Neuronal stem cell (in vitro differentiated cells): ENCODE measurements around the gene CLEC16A.

Experiments
- DNase-seq: peaks from one replicate; pipeline ENCODE4 v3.0.0-alpha.2; 2013; ENCODE audit warnings: low spot score
- H2AFZ ChIP-seq: one replicate; pipeline ENCODE4 v1.6.1; 2013; ENCODE audit warnings: mild to moderate bottlenecking, low read length, inconsistent platforms
- H2AK5ac ChIP-seq: 2 replicates; pipeline ENCODE4 v1.6.1; 2013; ENCODE audit warnings: low read depth, mild to moderate bottlenecking, inconsistent platforms, low read length, moderate library complexity, mixed read lengths
- H2BK120ac ChIP-seq: 2 replicates; pipeline ENCODE4 v1.6.1; 2013; ENCODE audit warnings: low read depth, mild to moderate bottlenecking, inconsistent platforms, low read length, moderate library complexity, mixed read lengths
- H2BK12ac ChIP-seq: one replicate; pipeline ENCODE4 v1.6.1; 2013; ENCODE audit warnings: low read length, inconsistent platforms
- H2BK15ac ChIP-seq: 2 replicates; pipeline ENCODE4 v1.6.1; 2013; ENCODE audit warnings: mild to moderate bottlenecking, low read length, inconsistent platforms, mixed read lengths
- H2BK5ac ChIP-seq: one replicate; pipeline ENCODE4 v1.6.1; 2013; ENCODE audit warnings: inconsistent platforms, mild to moderate bottlenecking, low read length, moderate library complexity
- H3K14ac ChIP-seq: one replicate; pipeline ENCODE4 v1.6.1; 2013; ENCODE audit warnings: low read length, inconsistent platforms
- H3K18ac ChIP-seq: 2 replicates; pipeline ENCODE4 v1.6.1; 2013; ENCODE audit warnings: low read length, inconsistent platforms
- H3K23ac ChIP-seq: 2 replicates; pipeline ENCODE4 v1.6.1; 2013; ENCODE audit warnings: low read depth, mild to moderate bottlenecking, mixed read lengths, low read length, inconsistent platforms; ENCODE audit not compliant: poor library complexity
- H3K27ac ChIP-seq: replicated peaks from 3 replicates; pipeline ENCODE4 v1.5.1; 2013; ENCODE audit warnings: low read length, inconsistent platforms
- H3K27me3 ChIP-seq, 3 experiments: 2 replicates each; pipeline ENCODE4 v1.6.1; 2013; ENCODE audit warnings: low read length in 3 of 3, mild to moderate bottlenecking in 2 of 3, inconsistent platforms in 1 of 3, low read depth in 1 of 3, mixed read lengths in 1 of 3, moderate library complexity in 1 of 3; ENCODE audit not compliant: control insufficient read depth in 3 of 3, insufficient read depth in 3 of 3
- H3K36me3 ChIP-seq, 2 donors: replicated peaks in 1 of 2; 2 replicates each; pipeline ENCODE4 v1.6.1; 2013; ENCODE audit warnings: low read length in 2 of 2; ENCODE audit not compliant: control insufficient read depth in 2 of 2, insufficient read depth in 2 of 2
- H3K4ac ChIP-seq: 2 replicates; pipeline ENCODE4 v1.6.1; 2013; ENCODE audit warnings: inconsistent platforms, mild to moderate bottlenecking, low read length, moderate library complexity
- H3K4me1 ChIP-seq, 2 donors: 1 replicate in 1 of 2; 2 replicates in 1 of 2; pipeline ENCODE4 v1.6.1; 2013; ENCODE audit warnings: low read length in 2 of 2, low read depth in 1 of 2; ENCODE audit not compliant: control insufficient read depth in 2 of 2, insufficient read depth in 1 of 2
- H3K4me2 ChIP-seq: one replicate; pipeline ENCODE4 v1.6.1; 2013; ENCODE audit warnings: mild to moderate bottlenecking, low read length, inconsistent platforms; ENCODE audit not compliant: insufficient read depth, poor library complexity, severe bottlenecking
- H3K4me3 ChIP-seq, 2 donors: 2 replicates each; pipeline ENCODE4 v1.5.1; 2013; ENCODE audit warnings: low read length in 2 of 2, mild to moderate bottlenecking in 2 of 2, inconsistent platforms in 1 of 2, moderate library complexity in 1 of 2
- H3K79me1 ChIP-seq: one replicate; pipeline ENCODE4 v1.6.1; 2013; ENCODE audit warnings: low read depth, mild to moderate bottlenecking, inconsistent platforms, low read length, moderate library complexity
- H3K9ac ChIP-seq: one replicate; pipeline ENCODE4 v1.6.1; 2013; ENCODE audit warnings: mild to moderate bottlenecking, low read depth, low read length, inconsistent platforms; ENCODE audit not compliant: poor library complexity
- H3K9me3 ChIP-seq, 2 donors: replicated peaks in 1 of 2; 2 replicates each; pipeline versions ENCODE3 to v1.6.1; 2013; ENCODE audit warnings: low read length in 2 of 2, mild to moderate bottlenecking in 2 of 2, inconsistent platforms in 1 of 2, low read depth in 1 of 2, mixed read lengths in 1 of 2, moderate library complexity in 1 of 2; ENCODE audit not compliant: control insufficient read depth in 2 of 2, insufficient read depth in 1 of 2
- H4K8ac ChIP-seq: one replicate; pipeline ENCODE4 v1.6.1; 2013; ENCODE audit warnings: low read depth, mild to moderate bottlenecking, inconsistent platforms, low read length, moderate library complexity
- H4K91ac ChIP-seq: one replicate; pipeline ENCODE4 v1.6.1; 2013; ENCODE audit warnings: low read length, low read depth, mild to moderate bottlenecking, inconsistent platforms; ENCODE audit not compliant: poor library complexity
- WGBS, 2 donors: extraction: QIAGEN DNeasy Blood & Tissue Kit; methylation state at CpG; one replicate each; pipeline ENCODE4 v1.1.7; 2013; ENCODE audit warnings: missing lambda C conversion rate in 2 of 2, mixed read lengths in 1 of 2; ENCODE audit not compliant: insufficient read length in 2 of 2, insufficient replicate concordance in 1 of 2; ENCODE audit errors: extremely low coverage in 2 of 2; 5-methylcytosine and 5-hydroxymethylcytosine counted together

The CLEC16A gene

DNA sequence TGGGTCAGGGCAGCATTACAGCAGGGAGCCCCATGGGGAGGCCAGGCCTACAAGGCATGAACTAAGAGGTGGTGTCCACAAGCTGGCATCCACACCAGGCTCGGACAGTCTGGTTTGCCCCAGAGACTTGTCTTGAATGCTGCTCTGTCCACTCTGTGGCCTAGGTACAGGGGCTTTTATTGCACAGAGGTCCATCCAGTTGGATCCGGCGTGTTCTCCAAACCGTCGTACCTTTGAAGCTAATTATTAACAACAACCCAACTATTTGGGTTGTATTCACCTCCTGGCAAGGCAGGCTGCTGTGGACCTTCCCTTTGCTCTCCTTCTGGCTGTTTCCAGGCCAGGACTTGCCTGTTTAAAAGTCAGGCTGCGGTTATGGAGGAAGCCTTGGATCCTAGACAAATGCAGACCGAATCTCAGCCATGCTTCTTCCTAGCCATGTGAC is 123.4 kb downstream of the CLEC16A start:
- Histone ChIP-seq H3K27me3 (no peaks in the 10 kb centered on the region), H2BK12ac (no peak overlapping the region), H3K23ac (no peak overlapping the region), H3K14ac (no peak overlapping the region), H3K27ac (no peak overlapping the region), H2AK5ac (no peak overlapping the region), H3K36me3 (peaks cover 0 to 8% of the 10 kb centered on the region in 2 donors), H3K4me1 (peaks cover 4 to 8% of the 10 kb centered on the region in 2 donors), H3K4ac (no peak overlapping the region), H2BK120ac (no peak overlapping the region), H3K4me2 (no peak overlapping the region), H3K18ac (no peak overlapping the region), H3K9me3 (no peaks in the 10 kb centered on the region), H3K4me3 (no peak overlapping the region), H2BK15ac (no peak overlapping the region), H3K9ac (no peak overlapping the region), H3K79me1 (no peaks in the 10 kb centered on the region), H4K91ac (no peak overlapping the region), H4K8ac (no peak overlapping the region), H2AFZ (no peak overlapping the region), H2BK5ac (no peak overlapping the region)
- DNase-seq, result no peak
- WGBS, 2 donors, result no CpG with 5 or more reads among the region's 7 CpGs

DNA sequence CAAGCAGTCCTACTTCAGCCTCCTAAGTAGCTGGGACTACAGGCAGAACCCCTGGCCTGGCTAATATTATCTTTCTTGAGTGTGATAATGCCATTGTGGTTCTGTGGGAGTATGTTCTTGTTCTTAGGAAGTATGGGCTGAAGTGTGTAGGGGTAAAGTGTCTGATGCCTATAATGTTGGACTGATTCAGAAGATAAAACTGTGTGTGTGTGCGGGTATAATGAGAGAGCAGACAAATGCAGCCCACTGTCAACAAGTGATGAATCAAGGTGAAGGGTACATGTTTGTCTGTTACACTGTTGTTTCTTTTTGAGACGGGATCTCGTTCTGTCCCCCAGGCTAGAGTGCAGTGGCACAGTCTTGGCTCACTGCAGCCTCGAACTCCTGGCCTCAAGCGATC is 127.5 kb downstream of the CLEC16A start:
- DNase-seq, result no peak
- H2BK15ac ChIP-seq, result no peak overlapping the region
- H3K14ac ChIP-seq, result no peak overlapping the region
- H3K27me3 ChIP-seq, result no peaks in the 10 kb centered on the region
- no peak overlapping the region for H4K8ac ChIP-seq
- no peak overlapping the region for H2BK5ac ChIP-seq
- H3K4me2 ChIP-seq, result no peak overlapping the region
- no peak overlapping the region for H3K23ac ChIP-seq
- H3K36me3 ChIP-seq, result no peaks in the 10 kb centered on the region
- no peak overlapping the region for H2AFZ ChIP-seq
- no peak overlapping the region for H4K91ac ChIP-seq
- H3K9ac ChIP-seq, result no peak overlapping the region
- peaks cover 0 to 5% of the 10 kb centered on the region in 2 donors for H3K4me1 ChIP-seq
- no peak overlapping the region for H3K27ac ChIP-seq
- no peaks in the 10 kb centered on the region for H3K9me3 ChIP-seq
- H2BK120ac ChIP-seq, result no peak overlapping the region
- H2BK12ac ChIP-seq, result no peak overlapping the region
- no peak overlapping the region for H2AK5ac ChIP-seq
- H3K4me3 ChIP-seq, result no peak overlapping the region
- no peak overlapping the region for H3K18ac ChIP-seq
- no CpG with 5 or more reads among the region's 5 CpGs for WGBS, 2 donors
- no peak overlapping the region for H3K4ac ChIP-seq
- no peaks in the 10 kb centered on the region for H3K79me1 ChIP-seq

DNA sequence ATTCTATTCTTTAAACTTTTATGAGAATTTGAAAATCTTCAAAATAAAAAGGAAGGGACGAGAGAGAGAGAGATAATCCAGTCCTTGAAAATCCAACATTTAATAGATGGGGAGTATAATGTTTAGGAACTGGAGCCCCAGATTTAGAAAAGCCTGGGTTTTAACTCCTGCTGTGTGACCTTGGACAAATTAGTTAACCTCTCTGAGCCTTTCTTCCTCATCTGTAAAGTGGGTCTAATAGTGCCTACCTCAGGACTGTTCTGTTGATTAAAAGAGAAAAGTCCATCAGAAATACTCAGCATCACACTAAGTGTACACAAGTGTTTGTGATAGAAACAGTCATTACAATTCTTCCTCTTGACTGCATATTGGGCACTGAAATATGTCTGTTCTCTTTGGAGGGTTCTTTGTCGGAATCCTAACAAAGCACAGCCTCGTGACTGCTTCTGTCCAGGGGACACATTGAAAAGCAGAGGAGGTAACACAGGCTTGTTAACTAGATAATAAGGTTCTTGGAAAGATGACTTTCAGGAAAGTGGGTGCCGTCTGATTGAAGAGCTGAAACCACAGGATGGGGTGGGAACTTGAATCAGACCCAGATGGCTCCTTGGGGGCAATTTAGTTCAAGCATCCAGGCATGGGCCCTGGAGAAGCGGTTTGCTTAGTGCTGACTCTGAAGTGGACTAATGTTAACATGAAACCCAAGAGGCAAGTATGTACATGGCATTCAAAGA is 128.2 kb downstream of the CLEC16A start:
- no peak overlapping the region for H3K4me3 ChIP-seq
- no CpG with 5 or more reads among the region's 5 CpGs for WGBS, 2 donors
- H3K18ac ChIP-seq, result no peak overlapping the region
- H3K14ac ChIP-seq, result no peak overlapping the region
- no peak overlapping the region for H3K23ac ChIP-seq
- H3K79me1 ChIP-seq, result no peaks in the 10 kb centered on the region
- H3K9ac ChIP-seq, result no peak overlapping the region
- H3K4me2 ChIP-seq, result no peak overlapping the region
- H4K8ac ChIP-seq, result no peak overlapping the region
- peaks cover 0 to 5% of the 10 kb centered on the region in 2 donors for H3K4me1 ChIP-seq
- no peak overlapping the region for H2BK15ac ChIP-seq
- no peak overlapping the region for H2BK12ac ChIP-seq
- no peak overlapping the region for H2AK5ac ChIP-seq
- no peak overlapping the region for H4K91ac ChIP-seq
- no peak overlapping the region for H3K27ac ChIP-seq
- no peaks in the 10 kb centered on the region for H3K9me3 ChIP-seq
- no peak overlapping the region for H2BK5ac ChIP-seq
- H3K27me3 ChIP-seq, result no peaks in the 10 kb centered on the region
- no peak overlapping the region for H2AFZ ChIP-seq
- DNase-seq, result no peak
- no peak overlapping the region for H2BK120ac ChIP-seq
- no peak overlapping the region for H3K4ac ChIP-seq
- no peaks in the 10 kb centered on the region for H3K36me3 ChIP-seq

DNA sequence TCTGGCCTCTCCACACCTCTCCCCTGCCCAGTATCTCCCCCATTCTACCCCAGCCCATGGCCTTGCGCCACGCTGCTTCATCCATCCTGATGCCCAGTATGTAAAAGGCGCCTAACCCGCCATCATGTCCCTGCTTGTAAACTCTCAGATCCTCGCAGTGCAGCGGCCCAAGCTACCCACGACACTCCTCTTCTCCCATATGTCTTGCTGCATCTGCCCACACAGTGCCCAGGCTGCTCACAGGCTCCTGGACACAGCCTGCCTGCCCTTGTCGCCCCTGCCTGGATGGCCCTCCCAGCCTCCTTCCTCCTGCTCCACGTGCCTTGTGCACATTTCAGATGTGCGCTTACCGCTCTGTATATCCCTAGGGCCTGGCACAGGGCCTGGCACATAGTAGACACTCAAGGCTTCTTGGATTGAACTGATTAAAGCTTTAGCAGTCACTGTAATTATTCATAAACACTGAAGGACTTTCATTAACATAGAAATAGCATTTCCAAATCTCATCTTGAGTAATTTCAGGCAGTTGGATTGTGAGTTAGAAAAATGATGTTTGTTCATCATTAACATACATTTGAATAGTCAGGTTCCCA is 129.1 kb downstream of the CLEC16A start:
- H3K9me3 ChIP-seq, result no peaks in the 10 kb centered on the region
- DNase-seq, result no peak
- H3K4me3 ChIP-seq, result no peak overlapping the region
- H3K27ac ChIP-seq, result no peak overlapping the region
- no peak overlapping the region for H3K9ac ChIP-seq
- H2BK12ac ChIP-seq, result no peak overlapping the region
- no peaks in the 10 kb centered on the region for H3K36me3 ChIP-seq
- peaks cover 0 to 5% of the 10 kb centered on the region in 2 donors for H3K4me1 ChIP-seq
- H3K4ac ChIP-seq, result no peak overlapping the region
- H3K27me3 ChIP-seq, result no peaks in the 10 kb centered on the region
- no peak overlapping the region for H2AFZ ChIP-seq
- no peak overlapping the region for H2BK120ac ChIP-seq
- no peak overlapping the region for H2AK5ac ChIP-seq
- no CpG with 5 or more reads among the region's 11 CpGs for WGBS, 2 donors
- no peak overlapping the region for H4K91ac ChIP-seq
- H3K4me2 ChIP-seq, result no peak overlapping the region
- H2BK5ac ChIP-seq, result no peak overlapping the region
- peak overlapping the region; percentile 20 for H3K23ac ChIP-seq
- no peaks in the 10 kb centered on the region for H3K79me1 ChIP-seq
- no peak overlapping the region for H4K8ac ChIP-seq
- no peak overlapping the region for H2BK15ac ChIP-seq
- peak overlapping the region; percentile 78 for H3K18ac ChIP-seq
- peak overlapping the region; percentile 65 for H3K14ac ChIP-seq
